GM21786 (cell line): Measurements from ENCODE around the gene DYNLL2.
A peak's percentile ranks its signal among the peaks of the same experiment; 100 is the strongest.
"Not testable (repeated sequence)": the region's sequence is repeated elsewhere in the genome, so short reads cannot be mapped to it uniquely, and the experiment has no call there.

Experiments used
- ATAC-seq: cut with Tn5 transposase; IDR thresholded peaks from one replicate; pipeline ENCODE4 v1.9.1; 2021; ENCODE audit not compliant: unreplicated experiment

The DYNLL2 gene

DNA sequence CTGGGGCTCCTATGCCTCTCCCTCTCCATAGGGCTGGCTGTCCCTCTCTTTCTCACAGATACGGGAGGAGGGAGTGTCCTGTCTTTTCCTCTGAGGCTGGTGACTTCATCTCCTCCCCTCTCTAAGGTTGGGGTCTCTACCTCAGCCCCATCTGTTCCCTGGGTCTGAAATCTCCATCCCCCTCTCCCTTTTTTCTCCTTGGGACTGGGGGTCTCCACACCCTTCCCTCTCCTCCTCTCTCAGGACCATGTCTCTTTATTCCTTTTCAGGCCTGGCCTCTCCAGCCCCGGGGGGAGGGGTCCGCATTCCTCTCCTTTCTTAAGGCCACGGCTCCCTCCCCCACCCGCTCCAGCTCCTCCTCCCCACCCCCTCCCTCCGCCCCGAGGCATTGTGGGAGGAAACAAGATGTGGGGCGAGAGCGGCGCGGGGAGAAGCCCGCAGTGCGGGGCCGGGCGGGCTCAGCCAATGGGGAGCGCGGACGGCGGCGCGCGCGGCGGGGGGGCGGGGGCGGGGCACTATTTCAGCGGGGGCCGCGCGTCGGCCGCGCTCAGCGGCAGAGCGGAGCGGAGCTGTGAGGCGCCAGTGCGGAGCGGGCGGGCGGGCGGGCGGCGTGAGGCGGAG lies at the start of gene DYNLL2:
Gene DYNLL2, plus strand, starts transcription at position 550 of the 621 bp plus-strand sequence. CDS start 3,672 bp downstream, outside the sequence.
- ATAC-seq: peak; percentile 60

DNA sequence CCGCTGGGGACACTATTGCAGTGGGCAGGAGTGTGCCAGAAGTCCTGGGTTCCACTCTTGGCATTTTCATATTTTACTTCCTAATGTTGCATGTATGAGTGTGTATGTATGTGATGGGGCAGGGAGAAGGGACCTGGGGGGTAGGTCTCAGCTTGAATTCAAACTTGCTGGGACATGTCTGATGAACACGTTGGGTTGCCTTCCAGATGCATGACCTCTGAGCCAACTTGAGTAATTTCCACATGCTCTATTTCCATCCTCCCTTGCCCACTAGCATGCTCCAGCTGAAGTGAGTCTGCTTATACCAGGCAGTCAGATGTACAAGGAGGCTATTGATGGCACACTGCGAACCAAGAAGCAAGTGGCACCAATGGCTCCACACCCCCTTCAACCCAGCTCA lies 43.2 kb upstream of the DYNLL2 start:
- ATAC-seq: no peak

DNA sequence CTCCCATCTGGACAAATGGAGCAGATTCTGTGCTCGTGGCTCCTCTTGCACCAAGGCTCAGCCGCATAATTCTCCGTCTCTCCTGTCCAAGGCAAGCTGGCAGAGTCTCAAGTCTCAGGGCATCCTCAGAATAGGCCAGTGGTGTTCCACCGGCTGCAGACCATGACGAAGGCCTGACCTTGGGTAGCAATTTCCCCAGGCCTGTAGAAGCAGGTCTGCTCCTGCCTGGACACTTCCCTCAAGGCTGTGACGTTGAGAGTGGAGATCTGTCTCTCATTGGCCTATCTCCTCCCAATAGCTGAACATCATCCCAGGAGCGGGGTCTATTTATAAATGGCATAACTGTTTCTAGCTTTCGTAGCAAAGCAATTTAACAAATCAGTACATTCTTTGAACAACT lies 42.8 kb upstream of the DYNLL2 start:
- no peak for ATAC-seq

- ATAC-seq: no peak
These were observed 42.1 kb upstream of the DYNLL2 start for GRCh38 chr17:58041161-58041560.

DNA sequence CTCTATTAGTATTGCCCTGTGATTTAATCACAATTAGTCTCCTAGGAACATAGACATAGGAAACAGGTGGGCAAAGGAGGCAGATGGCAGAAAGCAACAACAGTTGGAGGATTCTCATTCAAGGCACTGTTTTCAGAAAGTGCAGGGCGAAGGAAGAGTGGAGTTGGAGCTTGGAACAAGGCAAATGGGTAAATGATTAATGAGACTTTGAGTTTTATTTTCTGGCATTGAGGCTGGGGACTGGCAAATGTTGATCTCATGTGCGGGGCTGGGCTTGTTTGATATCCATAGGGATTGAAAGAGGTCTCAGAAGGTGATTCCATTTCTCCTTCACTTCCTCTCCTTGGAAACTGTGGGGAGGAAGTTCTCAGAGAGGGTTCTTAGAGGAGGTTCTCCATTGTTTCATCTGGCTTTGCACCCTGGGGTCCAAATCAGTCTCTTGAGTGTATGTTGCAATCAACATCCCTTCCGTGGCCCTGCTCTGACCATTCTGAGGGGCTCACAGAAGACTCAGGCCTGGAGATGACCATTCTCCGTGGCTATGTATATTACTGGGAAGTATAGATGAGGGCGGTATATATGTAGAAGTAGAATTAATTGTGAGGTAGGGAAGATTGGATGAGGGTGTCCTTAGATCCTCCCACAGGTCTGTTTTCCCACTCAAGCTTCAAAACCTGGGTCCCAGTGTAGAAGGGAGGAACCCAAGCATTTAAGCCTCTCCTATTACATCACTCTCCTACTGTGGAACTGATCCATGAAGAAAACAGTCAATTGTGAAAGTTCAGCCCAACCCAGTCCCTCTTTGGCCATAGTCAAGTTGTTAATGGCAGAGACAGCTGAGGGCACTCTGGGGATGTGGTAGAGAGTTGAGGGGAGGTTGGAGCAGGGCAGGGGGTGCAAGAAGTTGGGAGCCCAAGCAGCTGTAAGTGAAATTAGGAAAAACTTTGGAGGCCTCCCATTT lies 39.7 kb upstream of the DYNLL2 start:
- ATAC-seq: no peak

DNA sequence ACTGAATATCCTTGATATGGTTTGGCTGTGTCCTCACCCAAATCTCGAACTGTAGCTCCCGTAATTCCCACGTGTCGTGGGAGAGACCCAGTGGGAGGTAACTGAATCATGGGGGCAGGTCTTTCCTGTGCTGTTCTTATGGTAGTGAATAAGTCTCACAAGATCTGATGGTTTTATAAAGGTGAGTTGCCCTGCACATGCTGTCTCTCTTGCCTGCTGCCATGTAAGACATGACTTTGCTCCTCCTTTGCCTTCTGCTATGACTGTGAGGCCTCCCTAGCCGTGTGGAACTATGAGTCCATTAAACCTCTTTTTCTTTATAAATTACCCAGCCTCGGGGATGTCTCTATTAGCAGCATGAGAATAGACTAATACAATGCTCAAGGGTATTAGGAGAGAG lies 39.0 kb upstream of the DYNLL2 start:
- not testable (repeated sequence) for ATAC-seq

DNA sequence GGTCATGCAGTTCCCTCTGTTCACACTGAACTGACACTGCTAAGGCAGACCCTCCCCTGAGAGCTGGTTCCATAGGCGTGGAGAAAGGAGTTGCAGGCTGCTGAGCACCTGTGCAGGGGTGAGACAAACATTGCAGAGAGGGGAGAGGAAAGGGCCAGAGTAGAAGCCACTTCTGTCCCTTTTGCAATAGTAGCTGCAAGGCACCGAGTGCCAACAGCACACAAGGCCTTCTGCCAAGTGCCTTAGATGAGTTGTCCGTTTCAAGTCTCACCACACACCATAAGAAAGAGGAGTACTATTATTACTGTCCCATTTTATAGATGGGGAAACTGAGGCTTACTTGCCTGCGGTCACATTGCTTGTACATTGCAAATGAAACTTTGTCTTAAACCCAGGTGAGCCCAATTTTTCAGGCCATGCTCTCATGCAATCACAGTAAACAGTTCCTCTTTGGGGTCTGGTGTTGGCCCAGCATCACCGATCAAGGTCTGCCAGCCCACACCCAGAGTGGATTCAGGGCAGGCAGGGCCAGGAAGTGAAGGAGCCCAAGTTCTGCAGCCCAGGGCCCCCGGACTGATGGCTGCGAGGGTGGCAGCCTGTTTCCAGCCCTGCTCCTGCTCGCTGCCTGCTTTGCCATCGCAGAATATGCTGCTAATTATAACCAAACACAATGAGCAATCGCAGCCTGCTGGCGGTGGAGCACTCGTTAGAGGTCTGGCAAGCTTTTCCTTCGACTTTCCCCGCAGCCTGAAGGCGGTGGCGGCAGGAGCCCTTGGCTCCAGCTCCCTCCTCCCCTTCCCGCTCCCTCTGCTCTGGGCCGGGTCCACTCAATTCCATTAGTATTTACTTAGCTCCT lies 36.8 kb upstream of the DYNLL2 start:
- ATAC-seq: no peak

DNA sequence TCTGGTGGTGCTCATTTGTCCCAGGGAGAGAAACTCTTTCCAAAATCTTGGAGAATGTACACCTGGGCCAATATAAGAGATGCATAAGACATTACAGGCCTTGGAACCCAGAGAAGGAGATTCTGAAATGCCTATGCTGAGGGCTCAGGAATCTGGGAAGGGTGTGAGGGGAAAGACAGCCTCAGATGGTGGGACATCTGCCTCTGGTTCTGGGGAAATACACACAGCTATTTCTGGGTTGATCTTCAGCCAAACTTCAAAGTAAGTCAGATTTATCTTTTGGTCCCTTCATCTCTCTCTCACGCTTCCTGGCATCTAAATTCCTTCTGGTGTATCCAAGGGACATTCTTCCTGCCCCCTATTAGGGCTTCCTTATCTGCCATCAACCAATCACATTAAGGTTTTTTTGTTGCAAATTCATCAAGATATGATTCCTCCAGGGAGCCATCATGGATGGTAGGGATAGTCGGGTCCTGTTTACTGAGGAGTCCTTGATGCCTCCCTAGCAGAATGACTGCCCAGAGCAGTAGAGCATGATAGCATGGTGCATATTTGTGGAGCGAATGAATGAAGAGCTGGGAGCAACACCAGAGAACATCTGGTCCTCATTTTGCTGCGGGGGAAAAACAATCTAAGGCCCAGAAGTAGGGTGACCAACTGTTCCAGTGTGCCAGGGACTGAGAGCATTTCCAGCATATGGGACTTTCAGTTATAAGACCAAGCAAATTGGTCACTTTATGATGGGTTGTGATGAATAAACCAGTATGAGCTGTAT lies 35.7 kb upstream of the DYNLL2 start:
- no peak for ATAC-seq

GRCh38 chr17:58049533-58049932 lies 33.7 kb upstream of the DYNLL2 start:
- no peak for ATAC-seq

DNA sequence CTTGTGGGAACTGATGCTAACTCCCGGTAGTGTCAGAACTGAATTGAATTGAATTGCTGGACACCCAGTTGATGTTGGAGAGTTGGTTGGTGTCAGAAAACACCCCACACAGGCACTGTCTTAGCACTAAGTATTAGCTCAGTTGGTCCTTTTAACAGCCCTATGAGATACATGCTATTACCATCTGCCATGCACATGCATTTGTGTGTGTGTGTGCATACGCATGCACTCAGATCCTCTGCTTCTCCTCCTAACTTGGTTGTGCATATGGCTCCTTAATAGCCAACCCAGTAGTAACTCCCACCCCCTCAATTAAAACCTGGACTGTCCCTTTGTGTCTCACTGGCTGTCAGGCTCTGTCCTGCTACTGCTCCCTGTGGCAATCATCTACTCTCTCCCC lies 32.3 kb upstream of the DYNLL2 start:
- ATAC-seq: no peak

GRCh38 chr17:58051468-58051867 lies 31.8 kb upstream of the DYNLL2 start:
- ATAC-seq: no peak

- no peak for ATAC-seq
These were observed 30.8 kb upstream of the DYNLL2 start for GRCh38 chr17:58052407-58052806.

DNA sequence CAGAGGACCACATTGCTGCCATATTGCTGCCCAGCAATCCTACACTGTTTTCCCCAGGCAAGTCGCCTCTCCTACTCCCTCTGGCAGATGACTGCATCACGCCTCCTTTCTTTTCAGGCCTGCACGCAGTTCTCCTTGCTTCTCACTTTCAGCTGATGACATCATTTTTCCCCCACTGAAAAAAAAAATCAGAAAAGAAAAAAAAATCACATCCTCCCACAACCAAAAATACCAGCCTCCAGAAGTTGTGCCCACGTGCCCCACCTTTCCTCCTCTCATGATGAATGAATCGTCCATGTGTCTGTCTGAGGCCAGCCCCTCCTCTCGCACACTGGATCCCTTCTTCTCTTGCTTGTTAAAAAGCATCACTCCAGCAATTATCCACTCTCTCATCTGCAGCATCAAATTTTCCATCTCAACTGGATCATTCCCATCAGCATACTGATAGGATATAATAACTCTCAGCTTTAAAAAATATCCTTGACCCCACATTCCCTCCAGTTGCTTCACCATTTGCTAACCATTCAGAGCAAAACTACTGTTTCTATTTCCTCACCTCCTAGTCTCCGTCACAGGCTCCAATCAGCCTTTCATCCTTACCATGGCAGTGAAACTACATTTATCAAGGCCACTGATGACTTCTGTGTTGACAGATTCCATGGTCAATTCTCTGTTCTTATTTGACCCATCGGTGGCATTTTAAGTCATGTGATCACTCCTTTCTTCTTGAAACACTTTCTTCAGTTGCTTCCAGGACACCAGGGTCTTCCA lies 30.1 kb upstream of the DYNLL2 start:
- no peak for ATAC-seq

GRCh38 chr17:58054641-58055040 lies 28.6 kb upstream of the DYNLL2 start:
- ATAC-seq: no peak

DNA sequence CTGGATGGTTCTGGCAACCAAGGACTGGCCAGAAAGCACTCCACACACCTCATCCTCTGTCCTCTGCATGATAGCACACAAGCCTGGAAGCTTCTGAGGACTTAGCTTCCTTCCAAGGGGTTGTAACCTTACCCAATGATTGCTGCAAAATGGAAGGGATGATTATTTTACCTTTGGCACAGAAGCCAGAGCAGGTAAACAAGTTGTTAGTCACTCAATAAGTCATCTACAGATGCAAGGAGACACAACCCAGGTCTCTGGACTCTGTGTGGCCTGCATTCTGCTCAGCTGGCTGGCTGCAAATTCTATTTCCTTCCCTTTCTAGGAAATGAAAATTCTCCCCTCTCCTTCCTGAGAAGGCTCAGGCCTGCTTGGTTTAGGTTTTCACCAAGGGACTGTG lies 26.7 kb upstream of the DYNLL2 start:
- ATAC-seq: no peak

GRCh38 chr17:58059141-58059540 lies 24.1 kb upstream of the DYNLL2 start:
- ATAC-seq: no peak

GRCh38 chr17:58060596-58061191 lies 22.5 kb upstream of the DYNLL2 start:
- ATAC-seq: no peak

DNA sequence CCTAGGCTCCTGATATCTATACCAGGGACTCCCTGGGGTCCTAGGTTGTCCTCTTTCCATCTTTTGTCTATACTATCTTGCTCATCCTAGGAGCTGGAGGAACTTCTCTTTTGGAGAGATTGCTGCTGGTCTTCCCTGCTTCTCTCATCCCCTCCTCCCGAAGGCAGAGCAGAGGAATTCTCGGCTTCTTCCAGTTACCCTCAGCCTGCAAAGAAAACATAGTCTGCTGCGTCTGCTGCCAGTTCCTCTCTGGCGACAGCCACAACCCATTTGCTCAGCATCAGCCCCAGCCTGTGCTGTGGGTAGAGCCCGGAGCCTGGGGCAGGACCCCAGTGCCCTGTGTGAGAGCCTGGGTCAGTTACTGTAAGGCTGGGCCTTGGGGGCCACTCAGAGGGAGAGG lies 21.5 kb upstream of the DYNLL2 start:
- no peak for ATAC-seq

GRCh38 chr17:58065238-58065637 lies 18.0 kb upstream of the DYNLL2 start:
- no peak for ATAC-seq
